ENCODE measurements around the gene UPB1.

- no peak for TF ChIP-seq CTCF (IDR thresholded peaks at IDR 0.05; ENCODE audit: low read length)
- no peak for TF ChIP-seq EZH2 (optimal IDR thresholded peaks at IDR 0.05; ENCODE audit: low read depth, low read length)
These were observed 13.5 kb upstream of the UPB1 start for GRCh38 chr22:24481641-24482040.
